MM.1S (cell line): ENCODE results near the gene CRIP3.

Source experiments
- DNase-seq: peaks from one replicate; pipeline ENCODE4 v3.0.0-alpha.2; 2015
- H2AFZ ChIP-seq: fragments of 300-600 bp; sonication (generic); 2 replicates; pipeline ENCODE4 v1.6.0; 2016; ENCODE audit warnings: antibody characterized with exemption, low read length
- H3F3A ChIP-seq: fragments of 300-600 bp; sonication (generic); 2 replicates; pipeline ENCODE4 v1.6.1; 2016; ENCODE audit warnings: mild to moderate bottlenecking, antibody characterized with exemption, low read length, moderate library complexity, mixed read lengths; ENCODE audit not compliant: insufficient read depth
- H3K27ac ChIP-seq: fragments of 300-600 bp; sonication (generic); 2 replicates; pipeline ENCODE4 v1.5.1; 2016; ENCODE audit warnings: mild to moderate bottlenecking, low read length
- H3K27me3 ChIP-seq: fragments of 300-600 bp; sonication (generic); replicated peaks from 2 replicates; pipeline ENCODE4 v1.6.0; 2016; ENCODE audit warnings: low read length; ENCODE audit not compliant: insufficient read depth
- H3K36me3 ChIP-seq: fragments of 300-600 bp; sonication (generic); replicated peaks from 2 replicates; pipeline ENCODE4 v1.6.1; 2016; ENCODE audit warnings: mild to moderate bottlenecking, low read length, mixed read lengths; ENCODE audit not compliant: insufficient read depth
- H3K4me1 ChIP-seq: fragments of 300-600 bp; sonication (generic); 2 replicates; pipeline ENCODE4 v1.6.1; 2016; ENCODE audit warnings: low read length, mixed read lengths
- H3K4me2 ChIP-seq: fragments of 300-600 bp; sonication (generic); 2 replicates; pipeline ENCODE4 v1.6.0; 2016; ENCODE audit warnings: low read depth, low read length
- H3K4me3 ChIP-seq: fragments of 300-600 bp; sonication (generic); 2 replicates; pipeline ENCODE4 v1.5.1; 2016; ENCODE audit warnings: low read length, mixed read lengths
- H3K79me2 ChIP-seq: fragments of 300-600 bp; sonication (generic); 2 replicates; pipeline ENCODE4 v1.6.1; 2016; ENCODE audit warnings: mixed run types, low read length, mixed read lengths
- H3K9ac ChIP-seq: fragments of 300-600 bp; sonication (generic); 2 replicates; pipeline ENCODE4 v1.6.1; 2016; ENCODE audit warnings: low read length, mixed read lengths
- H3K9me2 ChIP-seq: fragments of 300-600 bp; sonication (generic); replicated peaks from 2 replicates; pipeline ENCODE4 v1.6.1; 2016; ENCODE audit warnings: mild to moderate bottlenecking, low read length, mixed read lengths; ENCODE audit not compliant: insufficient read depth
- H3K9me3 ChIP-seq: fragments of 300-600 bp; sonication (generic); replicated peaks from 2 replicates; pipeline ENCODE4 v1.6.1; 2016; ENCODE audit warnings: mild to moderate bottlenecking, low read length, mixed read lengths; ENCODE audit not compliant: insufficient read depth
- H4K20me1 ChIP-seq: fragments of 300-600 bp; sonication (generic); 2 replicates; pipeline ENCODE4 v1.6.1; 2016; ENCODE audit warnings: mild to moderate bottlenecking, low read length, moderate library complexity, mixed read lengths; ENCODE audit not compliant: insufficient read depth
- CTCF ChIP-seq: fragments of 300-600 bp; sonication (generic); IDR thresholded peaks from 2 replicates; pipeline ENCODE4 v1.5.1; 2016; ENCODE audit warnings: antibody characterized with exemption, low read length, mixed read lengths
- EZH2 ChIP-seq: fragments of 300-600 bp; sonication (generic); optimal IDR thresholded peaks from 2 replicates; pipeline ENCODE3; 2017; ENCODE audit warnings: low read depth, mild to moderate bottlenecking, antibody characterized with exemption, low read length, mixed read lengths
- EZH2phosphoT487 ChIP-seq: fragments of 300-600 bp; sonication (generic); IDR thresholded peaks from 2 replicates; pipeline ENCODE4 v1.6.1; 2018; ENCODE audit warnings: antibody characterized with exemption, low read length

Gene CRIP3

GRCh38 chr6:43277306-43277642 lies 31.4 kb downstream of the CRIP3 start:
- H3K4me2 ChIP-seq, result no peak overlapping the region
- H3K9ac ChIP-seq, result no peak overlapping the region
- no peaks in the 10 kb centered on the region for H3K9me3 ChIP-seq
- no peaks in the 10 kb centered on the region for H4K20me1 ChIP-seq
- no peaks in the 10 kb centered on the region for H3K9me2 ChIP-seq
- no peaks in the 10 kb centered on the region for H3K4me1 ChIP-seq
- no peak overlapping the region for H3K27ac ChIP-seq
- no peaks in the 10 kb centered on the region for H3K79me2 ChIP-seq
- no peaks in the 10 kb centered on the region for H3K36me3 ChIP-seq
- H3K4me3 ChIP-seq, result no peak overlapping the region
- H2AFZ ChIP-seq, result no peak overlapping the region
- TF ChIP-seq EZH2 (no peak), EZH2phosphoT487 (no peak), CTCF (no peak)
- peaks cover 41% of the 10 kb centered on the region for H3K27me3 ChIP-seq
- DNase-seq, result no peak
- H3F3A ChIP-seq, result no peaks in the 10 kb centered on the region

GRCh38 chr6:43276577-43277305 lies 31.9 kb downstream of the CRIP3 start:
- Histone ChIP-seq H3K4me3 (no peak overlapping the region), H3K9ac (no peak overlapping the region), H3K27me3 (peaks cover 36% of the 10 kb centered on the region)

GRCh38 chr6:43275801-43276576 lies 32.6 kb downstream of the CRIP3 start:
- Histone ChIP-seq H3K27me3 (peaks cover 30% of the 10 kb centered on the region), H3K36me3 (no peaks in the 10 kb centered on the region), H3K4me1 (no peaks in the 10 kb centered on the region), H3K9me2 (no peaks in the 10 kb centered on the region), H3K4me3 (no peak overlapping the region), H3K9me3 (no peaks in the 10 kb centered on the region), H4K20me1 (no peaks in the 10 kb centered on the region), H3K27ac (no peak overlapping the region), H3F3A (no peaks in the 10 kb centered on the region), H3K4me2 (peak overlapping the region; percentile 54; the same call in 1 of the 2 replicates), H2AFZ (no peak overlapping the region), H3K9ac (no peak overlapping the region), H3K79me2 (no peaks in the 10 kb centered on the region)
- no peak for DNase-seq
- no peak for TF ChIP-seq EZH2phosphoT487
- no peak for TF ChIP-seq EZH2
- no peak for TF ChIP-seq CTCF

More at GRCh38 chr6:43276577-43277305, 31.9 kb downstream of the CRIP3 start:
- Histone ChIP-seq H3K9me2 (no peaks in the 10 kb centered on the region), H3K4me2 (no peak overlapping the region), H3K36me3 (no peaks in the 10 kb centered on the region), H3F3A (no peaks in the 10 kb centered on the region), H3K4me1 (no peaks in the 10 kb centered on the region), H3K9me3 (no peaks in the 10 kb centered on the region), H3K79me2 (no peaks in the 10 kb centered on the region), H3K27ac (no peak overlapping the region), H4K20me1 (no peaks in the 10 kb centered on the region), H2AFZ (no peak overlapping the region)
- TF ChIP-seq CTCF (no peak), EZH2phosphoT487 (no peak), EZH2 (no peak)
- no peak for DNase-seq
